ENCODE results near the gene SPA17. TPM values are rescaled to one million over a fixed set of nuclear protein-coding genes. Genes with fewer than 3 reads are reported as not detected.
A peak's percentile ranks its signal among the peaks of the same experiment; 100 is the strongest.

SPA17 gene
- total RNA-seq, 1 donor from 2014 or later: 8.5 TPM

DNA sequence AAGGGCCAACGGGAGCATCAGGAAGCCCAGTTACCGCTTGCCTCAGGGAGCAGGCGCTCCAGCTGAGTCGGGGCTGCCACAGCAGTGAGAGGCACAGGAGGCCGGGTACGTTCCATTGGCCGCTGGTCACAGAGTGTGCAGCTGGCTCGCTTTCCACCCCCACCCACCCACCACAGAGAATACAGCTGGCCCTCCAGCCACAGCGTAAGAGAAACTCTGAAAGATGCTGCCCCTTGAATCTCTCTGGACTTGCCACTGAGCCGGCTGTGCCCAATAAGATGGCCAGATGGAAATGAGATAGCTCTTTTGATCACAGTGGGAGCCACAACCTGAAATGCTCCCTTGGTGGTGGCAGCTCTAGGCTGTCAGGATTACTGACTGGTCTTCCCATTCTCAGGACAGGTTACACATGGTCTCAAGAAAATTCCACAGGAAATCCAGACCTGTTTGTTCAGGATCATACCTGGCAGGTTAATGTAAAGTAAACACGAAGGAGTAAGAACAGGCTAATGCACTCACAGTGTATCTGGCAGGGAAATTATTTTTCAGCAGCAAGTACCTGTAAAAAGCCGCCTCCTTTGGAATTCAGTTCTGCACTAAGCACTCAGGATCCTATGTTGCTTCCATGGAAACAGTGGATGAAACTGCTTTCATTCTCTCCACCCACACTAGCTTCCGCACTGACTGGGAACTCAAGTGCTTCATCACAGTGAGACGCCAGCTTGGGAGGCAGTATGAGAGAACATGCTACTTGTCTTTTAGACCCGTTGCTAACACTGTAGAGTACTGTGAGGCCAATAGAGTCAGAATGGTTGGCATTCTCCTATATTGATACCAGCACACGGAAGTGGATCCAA lies 16.7 kb upstream of the SPA17 start:
- no peak for DNase-seq
- TF ChIP-seq, protein P1, sequence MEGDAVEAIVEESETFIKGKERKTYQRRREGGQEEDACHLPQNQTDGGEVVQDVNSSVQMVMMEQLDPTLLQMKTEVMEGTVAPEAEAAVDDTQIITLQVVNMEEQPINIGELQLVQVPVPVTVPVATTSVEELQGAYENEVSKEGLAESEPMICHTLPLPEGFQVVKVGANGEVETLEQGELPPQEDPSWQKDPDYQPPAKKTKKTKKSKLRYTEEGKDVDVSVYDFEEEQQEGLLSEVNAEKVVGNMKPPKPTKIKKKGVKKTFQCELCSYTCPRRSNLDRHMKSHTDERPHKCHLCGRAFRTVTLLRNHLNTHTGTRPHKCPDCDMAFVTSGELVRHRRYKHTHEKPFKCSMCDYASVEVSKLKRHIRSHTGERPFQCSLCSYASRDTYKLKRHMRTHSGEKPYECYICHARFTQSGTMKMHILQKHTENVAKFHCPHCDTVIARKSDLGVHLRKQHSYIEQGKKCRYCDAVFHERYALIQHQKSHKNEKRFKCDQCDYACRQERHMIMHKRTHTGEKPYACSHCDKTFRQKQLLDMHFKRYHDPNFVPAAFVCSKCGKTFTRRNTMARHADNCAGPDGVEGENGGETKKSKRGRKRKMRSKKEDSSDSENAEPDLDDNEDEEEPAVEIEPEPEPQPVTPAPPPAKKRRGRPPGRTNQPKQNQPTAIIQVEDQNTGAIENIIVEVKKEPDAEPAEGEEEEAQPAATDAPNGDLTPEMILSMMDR (IDR thresholded peaks at IDR 0.05): no peak
- ATAC-seq: peak; percentile 79 to 86
- no peak overlapping the region for H3K4me3 ChIP-seq
- H3K4me1 ChIP-seq: no peaks in the 10 kb centered on the region
- peaks cover 26% of the 10 kb centered on the region for H3K36me3 ChIP-seq
- no peaks in the 10 kb centered on the region for H3K27me3 ChIP-seq (ENCODE audit: low read depth)
- no peak overlapping the region for H3K27ac ChIP-seq
- intact Hi-C loops (cut with DNase I): no loop called here
- H3K9me3 ChIP-seq: no peaks in the 10 kb centered on the region

GRCh38 chr11:124657904-124658303 lies 15.8 kb upstream of the SPA17 start:
- Histone ChIP-seq H3K4me1 (no peaks in the 10 kb centered on the region), H3K27ac (no peak overlapping the region), H3K27me3 (ENCODE audit: low read depth) (no peaks in the 10 kb centered on the region), H3K36me3 (peaks cover 23% of the 10 kb centered on the region), H3K4me3 (no peak overlapping the region), H3K9me3 (no peaks in the 10 kb centered on the region)
- intact Hi-C loops (cut with DNase I): no loop called here
- no peak for DNase-seq
- no peak for ATAC-seq
- TF ChIP-seq, protein P1 (IDR thresholded peaks at IDR 0.05): no peak

GRCh38 chr11:124658501-124658900 lies 15.2 kb upstream of the SPA17 start:
- Histone ChIP-seq H3K4me1 (no peaks in the 10 kb centered on the region), H3K27me3 (ENCODE audit: low read depth) (no peaks in the 10 kb centered on the region), H3K27ac (no peak overlapping the region), H3K9me3 (no peaks in the 10 kb centered on the region), H3K4me3 (no peak overlapping the region), H3K36me3 (peaks cover 17% of the 10 kb centered on the region)
- intact Hi-C loops (cut with DNase I): no loop called here
- TF ChIP-seq, protein P1 (IDR thresholded peaks at IDR 0.05): no peak
- ATAC-seq (no peak), DNase-seq (no peak)

DNA sequence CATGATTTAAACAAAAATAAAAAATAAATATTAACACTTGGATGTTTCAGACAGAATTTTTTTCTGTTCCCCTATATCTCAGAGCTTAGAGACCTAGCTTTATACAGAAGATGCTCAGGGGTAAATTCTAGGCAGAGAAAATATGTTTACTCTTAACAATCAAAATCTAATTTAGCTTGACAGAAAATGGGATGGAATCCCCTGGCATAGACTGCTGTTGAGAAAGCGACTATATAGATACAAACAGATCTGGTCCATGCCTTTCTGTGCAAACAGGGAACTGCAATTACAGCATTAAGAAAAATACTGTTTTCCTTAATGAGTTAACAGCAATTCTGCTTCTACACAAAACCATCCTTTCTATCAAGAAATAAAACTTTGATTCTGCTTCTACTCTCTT lies 14.7 kb upstream of the SPA17 start:
- TF ChIP-seq, protein P1 (IDR thresholded peaks at IDR 0.05): no peak
- intact Hi-C loops (cut with DNase I): no loop called here

GRCh38 chr11:124661553-124661952 lies 12.2 kb upstream of the SPA17 start:
- intact Hi-C loops (cut with DNase I): loop anchor here (10.0 kb wide), 1 partner anchor 103 kb away; the partner anchor contains the start of gene ESAM
- Histone ChIP-seq H3K36me3 (peaks cover 29% of the 10 kb centered on the region), H3K27ac (no peak overlapping the region), H3K4me3 (no peak overlapping the region), H3K27me3 (ENCODE audit: low read depth) (no peaks in the 10 kb centered on the region), H3K9me3 (no peaks in the 10 kb centered on the region), H3K4me1 (no peaks in the 10 kb centered on the region)
- ATAC-seq (no peak), DNase-seq (no peak)
- TF ChIP-seq, protein P1 (IDR thresholded peaks at IDR 0.05): no peak

More for the DNA sequence above, 14.7 kb upstream of the SPA17 start:
- H3K27ac ChIP-seq: no peak overlapping the region
- ATAC-seq (no peak), DNase-seq (no peak)
- no peaks in the 10 kb centered on the region for H3K4me1 ChIP-seq
- H3K9me3 ChIP-seq: no peaks in the 10 kb centered on the region
- H3K4me3 ChIP-seq: no peak overlapping the region
- peaks cover 15% of the 10 kb centered on the region for H3K36me3 ChIP-seq
- H3K27me3 ChIP-seq (ENCODE audit: low read depth): no peaks in the 10 kb centered on the region
